HEK293 (cell line): ENCODE measurements around the gene TAGAP.

Experiments
- CTCF ChIA-PET: fragments of 350-600 bp; formaldehyde crosslinking; extraction: SDS; loops from one replicate; lab custom pipeline; 2021; ENCODE audit warnings: antibody characterized with exemption; lab: Yijun Ruan, JAX
- POLR2A ChIA-PET: fragments of 300-600 bp; formaldehyde crosslinking; extraction: SDS; loops from one replicate; lab custom pipeline; 2020; ENCODE audit warnings: antibody characterized with exemption, inconsistent platforms; lab: Yijun Ruan, JAX
- H3K27ac ChIP-seq: fragments of 200-500 bp; sonication (Bioruptor generic); 2 replicates; pipeline ENCODE4 v1.5.1; 2014; ENCODE audit warnings: low read depth, low read length, control low read depth, inconsistent platforms; ENCODE audit errors: extremely low read depth
- H3K36me3 ChIP-seq, 2 experiments: fragments of 200-500 bp in 1 of 2; sonication (Bioruptor generic) in 1 of 2; 1 replicate in 1 of 2; 2 replicates in 1 of 2; pipeline ENCODE4 v1.5.1; 2014 to 2017; ENCODE audit warnings: inconsistent platforms in 2 of 2, low read length in 2 of 2; ENCODE audit not compliant: control insufficient read depth in 2 of 2, insufficient read depth in 1 of 2
- H3K4me1 ChIP-seq: fragments of 200-500 bp; sonication (Bioruptor generic); 2 replicates; pipeline ENCODE4 v1.5.1; 2014; ENCODE audit warnings: mild to moderate bottlenecking, low read length, inconsistent platforms; ENCODE audit not compliant: control insufficient read depth, insufficient read depth
- H3K4me3 ChIP-seq: 2 replicates; pipeline ENCODE4 v1.5.1; 2011; ENCODE audit warnings: low read depth, mild to moderate bottlenecking, control low read depth, low read length, moderate library complexity
- H3K9me3 ChIP-seq: fragments of 200-500 bp; sonication (Bioruptor generic); 2 replicates; pipeline ENCODE4 v1.5.1; 2014; ENCODE audit warnings: low read depth, low read length, inconsistent platforms; ENCODE audit not compliant: control insufficient read depth, insufficient read depth
- EGR2 ChIP-seq: fragments of 450-650 bp; formaldehyde crosslinking; IDR thresholded peaks from 2 replicates; pipeline ENCODE4 v1.5.1; 2016; ENCODE audit warnings: low read depth, missing biosample characterization, missing genetic modification characterization
- ELK4 ChIP-seq: IDR thresholded peaks from 2 replicates; pipeline ENCODE4 v1.6.1; 2011; ENCODE audit warnings: mild to moderate bottlenecking, low read depth, low read length, borderline replicate concordance
- GFI1B ChIP-seq: fragments of 450-650 bp; formaldehyde crosslinking; IDR thresholded peaks from 2 replicates; pipeline ENCODE4 v1.5.1; 2016; ENCODE audit warnings: missing biosample characterization, missing genetic modification characterization
- GLI2 ChIP-seq: fragments of 450-650 bp; formaldehyde crosslinking; IDR thresholded peaks from 2 replicates; pipeline ENCODE4; 2017; ENCODE audit warnings: missing biosample characterization, missing genetic modification characterization, low read depth, borderline replicate concordance
- KLF1 ChIP-seq: fragments of 450-650 bp; formaldehyde crosslinking; IDR thresholded peaks from 2 replicates; pipeline ENCODE4 v1.5.1; 2016; ENCODE audit warnings: missing biosample characterization, missing genetic modification characterization
- KLF17 ChIP-seq: fragments of 450-650 bp; formaldehyde crosslinking; IDR thresholded peaks from 2 replicates; pipeline ENCODE4 v1.5.1; 2016; ENCODE audit warnings: missing biosample characterization, missing genetic modification characterization
- TRIM28 ChIP-seq: IDR thresholded peaks from 2 replicates; pipeline ENCODE4 v1.6.1; 2011; ENCODE audit warnings: low read length, control low read depth, borderline replicate concordance
- ZBTB44 ChIP-seq: fragments of 450-650 bp; IDR thresholded peaks from 2 replicates; pipeline ENCODE4 v1.5.1; 2018; ENCODE audit warnings: missing biosample characterization, mild to moderate bottlenecking, missing genetic modification characterization
- ZIC2 ChIP-seq: fragments of 450-650 bp; formaldehyde crosslinking; IDR thresholded peaks from 2 replicates; pipeline ENCODE4 v1.5.1; 2016; ENCODE audit warnings: missing biosample characterization, missing genetic modification characterization
- ZNF133 ChIP-seq: fragments of 450-650 bp; formaldehyde crosslinking; IDR thresholded peaks from 2 replicates; pipeline ENCODE4 v1.5.1; 2016; ENCODE audit warnings: missing biosample characterization, missing genetic modification characterization
- ZNF19 ChIP-seq: fragments of 450-650 bp; formaldehyde crosslinking; IDR thresholded peaks from 2 replicates; pipeline ENCODE4; 2016; ENCODE audit warnings: missing biosample characterization, missing genetic modification characterization, low read depth
- ZNF211 ChIP-seq: fragments of 450-650 bp; formaldehyde crosslinking; IDR thresholded peaks from 2 replicates; pipeline ENCODE4 v1.5.1; 2016; ENCODE audit warnings: low read depth, missing biosample characterization, missing genetic modification characterization
- ZNF341 ChIP-seq: fragments of 450-650 bp; formaldehyde crosslinking; IDR thresholded peaks from 2 replicates; pipeline ENCODE4; 2016; ENCODE audit warnings: low read depth, missing biosample characterization, missing genetic modification characterization
- ZNF362 ChIP-seq: fragments of 450-650 bp; formaldehyde crosslinking; IDR thresholded peaks from 2 replicates; pipeline ENCODE4 v1.5.1; 2016; ENCODE audit warnings: missing biosample characterization, missing genetic modification characterization
- ZNF558 ChIP-seq: fragments of 450-650 bp; formaldehyde crosslinking; IDR thresholded peaks from 2 replicates; pipeline ENCODE4 v1.5.1; 2016; ENCODE audit warnings: missing biosample characterization, missing genetic modification characterization
- ZNF629 ChIP-seq: fragments of 450-650 bp; formaldehyde crosslinking; IDR thresholded peaks from 2 replicates; pipeline ENCODE4 v1.5.1; 2017; ENCODE audit warnings: missing biosample characterization, missing genetic modification characterization
- ZNF677 ChIP-seq: fragments of 450-650 bp; IDR thresholded peaks from 2 replicates; pipeline ENCODE4 v1.5.0; 2018; ENCODE audit warnings: missing biosample characterization, mild to moderate bottlenecking, missing genetic modification characterization, moderate library complexity
- ZNF701 ChIP-seq: fragments of 450-650 bp; formaldehyde crosslinking; IDR thresholded peaks from 2 replicates; pipeline ENCODE4 v1.5.1; 2016; ENCODE audit warnings: missing biosample characterization, missing genetic modification characterization
- ZNF704 ChIP-seq: fragments of 450-650 bp; formaldehyde crosslinking; IDR thresholded peaks from 2 replicates; pipeline ENCODE4 v1.5.1; 2016; ENCODE audit warnings: missing biosample characterization, missing genetic modification characterization
- ZNF747 ChIP-seq: fragments of 450-650 bp; formaldehyde crosslinking; IDR thresholded peaks from 2 replicates; pipeline ENCODE4 v1.5.1; 2016; ENCODE audit warnings: missing biosample characterization, missing genetic modification characterization

The TAGAP gene

GRCh38 chr6:159045801-159046200, 1.0 kb upstream of the TAGAP start:
- ChIA-PET CTCF (interaction anchor here (0.6 to 5.4 kb wide), 6 partner anchors 8 to 340 kb away, joined by 3 to 68 read pairs (median 4); no protein-coding TSS in a partner anchor), POLR2A (no interaction called here)
- Histone ChIP-seq H3K36me3 (no peaks in the 10 kb centered on the region), H3K4me3 (no peak overlapping the region), H3K27ac (no peak overlapping the region), H3K9me3 (no peaks in the 10 kb centered on the region), H3K4me1 (no peaks in the 10 kb centered on the region)
- no peak for TF ChIP-seq ZNF629 (tag by site-specific recombination)
- no peak for TF ChIP-seq TRIM28
- no peak for TF ChIP-seq ZNF747
- TF ChIP-seq ZNF704 (tag by site-specific recombination) = no peak

GRCh38 chr6:159043947-159044346, 844 bp downstream of the TAGAP start:
- ChIA-PET CTCF (interaction anchor here (0.5 to 5.4 kb wide), 16 partner anchors 13 to 1846 kb away, joined by 3 to 68 read pairs (median 5); no protein-coding TSS in a partner anchor), POLR2A (interaction anchor here (0.7 kb wide), 1 partner anchor 14 kb away, joined by 3 read pairs; no protein-coding TSS in a partner anchor)
- no peaks in the 10 kb centered on the region for H3K9me3 ChIP-seq
- no peak overlapping the region for H3K27ac ChIP-seq
- no peaks in the 10 kb centered on the region for H3K4me1 ChIP-seq
- H3K36me3 ChIP-seq = no peaks in the 10 kb centered on the region
- no peak overlapping the region for H3K4me3 ChIP-seq
- TF ChIP-seq ZNF362 (tag by site-specific recombination) (no peak), ZNF558 (tag by site-specific recombination) (no peak), GFI1B (tag by site-specific recombination) (no peak), GLI2 (tag by site-specific recombination) (no peak), ZNF211 (tag by site-specific recombination) (no peak), ZNF677 (tag by site-specific recombination) (no peak), KLF17 (tag by site-specific recombination) (no peak), EGR2 (tag by site-specific recombination) (no peak), ZNF701 (no peak), ZIC2 (tag by site-specific recombination) (no peak), ZNF19 (tag by site-specific recombination) (no peak), ZNF341 (tag by site-specific recombination) (no peak), ZBTB44 (tag by site-specific recombination) (no peak), ZNF133 (tag by site-specific recombination) (no peak), KLF1 (tag by site-specific recombination) (no peak), ELK4 (no peak)
